ENCODE measurements around the gene COL6A1.

DNA sequence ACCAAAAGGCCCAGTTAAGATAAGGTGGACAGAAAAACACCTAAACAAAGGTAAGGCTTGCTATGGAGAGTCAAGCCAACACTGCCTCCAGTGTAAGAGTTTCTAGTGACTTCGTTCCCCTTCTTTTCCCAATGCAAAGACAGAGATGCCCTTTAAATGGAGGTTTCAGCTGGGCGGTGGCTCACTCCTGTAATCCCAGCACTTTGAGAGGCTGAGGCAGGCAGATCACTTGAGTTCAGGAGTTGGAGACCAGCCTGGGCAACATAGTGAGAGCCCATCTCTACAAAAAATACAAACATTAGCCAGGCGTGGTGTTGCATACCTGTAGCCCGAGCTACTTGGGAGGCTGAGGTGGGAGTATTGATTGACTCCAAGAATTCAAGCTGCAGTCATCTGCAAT, 24.0 kb upstream of the COL6A1 start:
- TF ChIP-seq, protein P1, sequence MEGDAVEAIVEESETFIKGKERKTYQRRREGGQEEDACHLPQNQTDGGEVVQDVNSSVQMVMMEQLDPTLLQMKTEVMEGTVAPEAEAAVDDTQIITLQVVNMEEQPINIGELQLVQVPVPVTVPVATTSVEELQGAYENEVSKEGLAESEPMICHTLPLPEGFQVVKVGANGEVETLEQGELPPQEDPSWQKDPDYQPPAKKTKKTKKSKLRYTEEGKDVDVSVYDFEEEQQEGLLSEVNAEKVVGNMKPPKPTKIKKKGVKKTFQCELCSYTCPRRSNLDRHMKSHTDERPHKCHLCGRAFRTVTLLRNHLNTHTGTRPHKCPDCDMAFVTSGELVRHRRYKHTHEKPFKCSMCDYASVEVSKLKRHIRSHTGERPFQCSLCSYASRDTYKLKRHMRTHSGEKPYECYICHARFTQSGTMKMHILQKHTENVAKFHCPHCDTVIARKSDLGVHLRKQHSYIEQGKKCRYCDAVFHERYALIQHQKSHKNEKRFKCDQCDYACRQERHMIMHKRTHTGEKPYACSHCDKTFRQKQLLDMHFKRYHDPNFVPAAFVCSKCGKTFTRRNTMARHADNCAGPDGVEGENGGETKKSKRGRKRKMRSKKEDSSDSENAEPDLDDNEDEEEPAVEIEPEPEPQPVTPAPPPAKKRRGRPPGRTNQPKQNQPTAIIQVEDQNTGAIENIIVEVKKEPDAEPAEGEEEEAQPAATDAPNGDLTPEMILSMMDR (IDR thresholded peaks at IDR 0.05), result no peak
- TF ChIP-seq RFX5 (IDR thresholded peaks at IDR 0.05), result no peak
- TF ChIP-seq FOSL2 (IDR thresholded peaks at IDR 0.05), result no peak
- TF ChIP-seq FOSL2 (CRISPR knock-in tag; IDR thresholded peaks at IDR 0.05), result no peak

Data from A549 (cell line).